ENCODE measurements around the gene PI4KA. TPM values are rescaled to one million over a fixed set of nuclear protein-coding genes. Genes with fewer than 3 reads are reported as not detected.

PI4KA gene
- total and polyA plus RNA-seq, 4 donors, result 19.4 to 47.5 (median 36.3) TPM

DNA sequence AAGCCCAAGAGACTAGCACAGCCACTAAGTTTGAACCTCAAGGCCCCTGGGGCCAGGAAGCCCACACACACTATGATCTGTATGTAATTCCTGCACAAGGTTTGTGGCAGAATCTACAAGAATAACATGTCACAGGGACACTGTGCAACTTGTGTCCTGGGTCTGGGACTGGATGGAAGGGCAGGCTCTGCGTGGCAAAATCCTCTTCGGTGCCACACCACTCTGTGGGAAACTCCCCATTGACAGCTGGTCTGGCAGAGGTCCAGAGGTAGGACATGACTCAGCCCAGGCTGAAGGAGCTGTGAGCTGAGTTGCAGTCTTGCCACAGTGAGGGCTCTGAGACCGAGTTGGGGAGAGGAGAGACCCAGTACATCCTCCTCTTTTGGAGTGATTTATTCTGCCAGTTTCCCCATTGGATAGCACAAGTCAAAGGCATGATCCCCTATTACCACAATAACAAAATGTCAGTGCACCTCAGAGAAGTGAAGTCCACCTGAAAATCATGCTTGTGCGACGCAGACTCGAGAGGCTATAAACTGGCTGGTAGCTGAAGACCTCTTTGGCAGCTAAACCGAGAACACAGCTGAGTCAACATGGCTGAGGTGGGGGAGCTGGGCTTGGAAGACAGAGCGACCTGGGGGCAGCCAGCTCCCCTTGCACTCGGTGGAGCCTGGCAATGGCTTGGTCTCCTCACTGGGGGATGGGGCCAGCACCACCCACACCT is 108.0 kb downstream of the PI4KA start (continued):
- TF ChIP-seq, protein P1, sequence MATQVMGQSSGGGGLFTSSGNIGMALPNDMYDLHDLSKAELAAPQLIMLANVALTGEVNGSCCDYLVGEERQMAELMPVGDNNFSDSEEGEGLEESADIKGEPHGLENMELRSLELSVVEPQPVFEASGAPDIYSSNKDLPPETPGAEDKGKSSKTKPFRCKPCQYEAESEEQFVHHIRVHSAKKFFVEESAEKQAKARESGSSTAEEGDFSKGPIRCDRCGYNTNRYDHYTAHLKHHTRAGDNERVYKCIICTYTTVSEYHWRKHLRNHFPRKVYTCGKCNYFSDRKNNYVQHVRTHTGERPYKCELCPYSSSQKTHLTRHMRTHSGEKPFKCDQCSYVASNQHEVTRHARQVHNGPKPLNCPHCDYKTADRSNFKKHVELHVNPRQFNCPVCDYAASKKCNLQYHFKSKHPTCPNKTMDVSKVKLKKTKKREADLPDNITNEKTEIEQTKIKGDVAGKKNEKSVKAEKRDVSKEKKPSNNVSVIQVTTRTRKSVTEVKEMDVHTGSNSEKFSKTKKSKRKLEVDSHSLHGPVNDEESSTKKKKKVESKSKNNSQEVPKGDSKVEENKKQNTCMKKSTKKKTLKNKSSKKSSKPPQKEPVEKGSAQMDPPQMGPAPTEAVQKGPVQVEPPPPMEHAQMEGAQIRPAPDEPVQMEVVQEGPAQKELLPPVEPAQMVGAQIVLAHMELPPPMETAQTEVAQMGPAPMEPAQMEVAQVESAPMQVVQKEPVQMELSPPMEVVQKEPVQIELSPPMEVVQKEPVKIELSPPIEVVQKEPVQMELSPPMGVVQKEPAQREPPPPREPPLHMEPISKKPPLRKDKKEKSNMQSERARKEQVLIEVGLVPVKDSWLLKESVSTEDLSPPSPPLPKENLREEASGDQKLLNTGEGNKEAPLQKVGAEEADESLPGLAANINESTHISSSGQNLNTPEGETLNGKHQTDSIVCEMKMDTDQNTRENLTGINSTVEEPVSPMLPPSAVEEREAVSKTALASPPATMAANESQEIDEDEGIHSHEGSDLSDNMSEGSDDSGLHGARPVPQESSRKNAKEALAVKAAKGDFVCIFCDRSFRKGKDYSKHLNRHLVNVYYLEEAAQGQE (IDR thresholded peaks at IDR 0.05), result no peak

DNA sequence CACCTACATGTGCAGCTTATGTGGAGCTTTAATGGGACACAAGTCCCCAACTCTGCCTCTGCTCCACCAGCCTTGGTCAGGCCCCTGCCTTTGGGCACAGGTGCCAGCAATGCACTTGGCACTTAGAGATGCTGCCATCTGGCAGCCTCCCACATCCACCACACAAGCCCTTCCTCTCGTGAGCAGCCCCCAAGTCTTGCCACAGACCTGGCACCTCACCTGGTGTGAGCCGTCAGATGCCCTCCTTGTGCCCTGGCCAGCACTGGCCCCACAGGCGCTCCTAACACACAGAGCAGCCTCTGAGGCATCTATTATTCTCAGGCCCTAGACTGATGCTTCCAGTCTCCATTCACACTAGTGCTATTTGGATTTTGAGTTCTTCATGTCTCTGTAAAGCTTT is 109.2 kb downstream of the PI4KA start:
- no peak for DNase-seq (ENCODE audit: low spot score)
- TF ChIP-seq SP1 (IDR thresholded peaks at IDR 0.05), result no peak
- no peak for TF ChIP-seq GABPA (IDR thresholded peaks at IDR 0.05 in 1 of 2, conservative IDR thresholded peaks at IDR 0.05 in 1 of 2)
- TF ChIP-seq TAF1 (conservative IDR thresholded peaks at IDR 0.05), result no peak
- no peak for TF ChIP-seq HNF4G (IDR thresholded peaks at IDR 0.05)
- Histone ChIP-seq H3K36me3 (ENCODE audit: control insufficient read depth in 4 of 4, insufficient read depth in 3 of 4, low read depth in 1 of 4, low read length in 3 of 4) (peaks cover 4 to 66% (median 19%) of the 10 kb centered on the region in 4 donors), H3K4me1 (ENCODE audit: control insufficient read depth in 4 of 4, insufficient read depth in 4 of 4, low read length in 3 of 4) (no peaks in the 10 kb centered on the region), H3K9me3 (ENCODE audit: control insufficient read depth in 4 of 4, low read length in 3 of 4) (no peaks in the 10 kb centered on the region), H3K27me3 (ENCODE audit: control insufficient read depth in 4 of 4, insufficient read depth in 4 of 4, low read length in 3 of 4) (no peaks in the 10 kb centered on the region), H3K9ac (ENCODE audit: low read depth in 1 of 2, low read length in 2 of 2) (no peak overlapping the region), H3K4me3 (ENCODE audit: low read depth in 1 of 3, low read length in 3 of 3) (no peak overlapping the region), H3K27ac (ENCODE audit: low read depth in 1 of 2, low read length in 2 of 2) (no peak overlapping the region)
- 82% methylated on average over 3 of the region's 3 CpGs for WGBS

DNA sequence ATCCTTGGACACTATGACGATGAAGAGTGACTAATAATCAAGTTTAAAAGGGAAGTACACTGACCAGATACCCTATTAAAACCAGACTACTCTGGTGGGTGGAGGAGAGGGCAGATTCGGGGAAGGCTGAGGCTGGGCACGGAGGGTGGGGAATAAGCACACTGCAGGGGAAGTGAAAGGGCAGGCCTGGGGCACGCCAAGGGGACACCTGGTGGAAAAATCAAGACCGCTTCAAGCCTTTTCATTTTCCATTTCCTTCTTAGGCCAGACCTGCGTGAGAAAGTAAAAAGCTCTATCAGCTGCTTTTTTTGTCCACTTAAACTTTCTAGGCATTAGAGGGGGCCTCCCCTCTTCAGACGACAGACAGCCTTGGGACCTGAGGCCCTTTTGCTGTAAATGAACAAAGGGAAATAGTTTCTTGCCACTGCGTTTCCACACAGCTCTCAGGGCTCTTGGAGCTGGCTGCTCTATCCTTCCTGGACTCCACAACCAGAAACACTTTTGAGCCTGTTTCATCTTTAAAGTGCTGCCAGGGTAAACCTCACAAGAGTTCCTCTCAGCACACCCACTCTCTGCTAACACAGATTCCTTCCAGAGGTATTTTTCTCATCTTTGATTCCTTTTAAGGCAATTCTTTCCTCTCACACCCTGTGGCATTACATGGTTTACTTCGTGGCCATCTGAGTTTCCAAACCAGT is 109.7 kb downstream of the PI4KA start:
- no peak for DNase-seq (ENCODE audit: low spot score)
- TF ChIP-seq, protein P2, sequence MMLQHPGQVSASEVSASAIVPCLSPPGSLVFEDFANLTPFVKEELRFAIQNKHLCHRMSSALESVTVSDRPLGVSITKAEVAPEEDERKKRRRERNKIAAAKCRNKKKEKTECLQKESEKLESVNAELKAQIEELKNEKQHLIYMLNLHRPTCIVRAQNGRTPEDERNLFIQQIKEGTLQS (IDR thresholded peaks at IDR 0.05), result no peak
- TF ChIP-seq RAD21 (IDR thresholded peaks at IDR 0.05), result no peak
- TF ChIP-seq, protein P1 (IDR thresholded peaks at IDR 0.05), result no peak
- TF ChIP-seq, protein P3, sequence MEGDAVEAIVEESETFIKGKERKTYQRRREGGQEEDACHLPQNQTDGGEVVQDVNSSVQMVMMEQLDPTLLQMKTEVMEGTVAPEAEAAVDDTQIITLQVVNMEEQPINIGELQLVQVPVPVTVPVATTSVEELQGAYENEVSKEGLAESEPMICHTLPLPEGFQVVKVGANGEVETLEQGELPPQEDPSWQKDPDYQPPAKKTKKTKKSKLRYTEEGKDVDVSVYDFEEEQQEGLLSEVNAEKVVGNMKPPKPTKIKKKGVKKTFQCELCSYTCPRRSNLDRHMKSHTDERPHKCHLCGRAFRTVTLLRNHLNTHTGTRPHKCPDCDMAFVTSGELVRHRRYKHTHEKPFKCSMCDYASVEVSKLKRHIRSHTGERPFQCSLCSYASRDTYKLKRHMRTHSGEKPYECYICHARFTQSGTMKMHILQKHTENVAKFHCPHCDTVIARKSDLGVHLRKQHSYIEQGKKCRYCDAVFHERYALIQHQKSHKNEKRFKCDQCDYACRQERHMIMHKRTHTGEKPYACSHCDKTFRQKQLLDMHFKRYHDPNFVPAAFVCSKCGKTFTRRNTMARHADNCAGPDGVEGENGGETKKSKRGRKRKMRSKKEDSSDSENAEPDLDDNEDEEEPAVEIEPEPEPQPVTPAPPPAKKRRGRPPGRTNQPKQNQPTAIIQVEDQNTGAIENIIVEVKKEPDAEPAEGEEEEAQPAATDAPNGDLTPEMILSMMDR (IDR thresholded peaks at IDR 0.05; ENCODE audit: low read depth, low read length, missing input control), result no peak
- no peak for TF ChIP-seq RXRA (IDR thresholded peaks at IDR 0.05)
- TF ChIP-seq TAF1 (conservative IDR thresholded peaks at IDR 0.05), result no peak
- no peak for TF ChIP-seq GABPA (IDR thresholded peaks at IDR 0.05 in 1 of 2, conservative IDR thresholded peaks at IDR 0.05 in 1 of 2)
- TF ChIP-seq FOXA2 (IDR thresholded peaks at IDR 0.05), result no peak
- TF ChIP-seq, protein P4, sequence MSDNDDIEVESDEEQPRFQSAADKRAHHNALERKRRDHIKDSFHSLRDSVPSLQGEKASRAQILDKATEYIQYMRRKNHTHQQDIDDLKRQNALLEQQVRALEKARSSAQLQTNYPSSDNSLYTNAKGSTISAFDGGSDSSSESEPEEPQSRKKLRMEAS (IDR thresholded peaks at IDR 0.05), result no peak
- no peak for TF ChIP-seq NR2F2 (IDR thresholded peaks at IDR 0.05)
- TF ChIP-seq FOXA1 (IDR thresholded peaks at IDR 0.05), result no peak
- TF ChIP-seq, protein P5, sequence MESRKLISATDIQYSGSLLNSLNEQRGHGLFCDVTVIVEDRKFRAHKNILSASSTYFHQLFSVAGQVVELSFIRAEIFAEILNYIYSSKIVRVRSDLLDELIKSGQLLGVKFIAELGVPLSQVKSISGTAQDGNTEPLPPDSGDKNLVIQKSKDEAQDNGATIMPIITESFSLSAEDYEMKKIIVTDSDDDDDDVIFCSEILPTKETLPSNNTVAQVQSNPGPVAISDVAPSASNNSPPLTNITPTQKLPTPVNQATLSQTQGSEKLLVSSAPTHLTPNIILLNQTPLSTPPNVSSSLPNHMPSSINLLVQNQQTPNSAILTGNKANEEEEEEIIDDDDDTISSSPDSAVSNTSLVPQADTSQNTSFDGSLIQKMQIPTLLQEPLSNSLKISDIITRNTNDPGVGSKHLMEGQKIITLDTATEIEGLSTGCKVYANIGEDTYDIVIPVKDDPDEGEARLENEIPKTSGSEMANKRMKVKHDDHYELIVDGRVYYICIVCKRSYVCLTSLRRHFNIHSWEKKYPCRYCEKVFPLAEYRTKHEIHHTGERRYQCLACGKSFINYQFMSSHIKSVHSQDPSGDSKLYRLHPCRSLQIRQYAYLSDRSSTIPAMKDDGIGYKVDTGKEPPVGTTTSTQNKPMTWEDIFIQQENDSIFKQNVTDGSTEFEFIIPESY (IDR thresholded peaks at IDR 0.05), result no peak
- no peak for TF ChIP-seq HNF4G (IDR thresholded peaks at IDR 0.05)
- TF ChIP-seq EGR1 (IDR thresholded peaks at IDR 0.05; ENCODE audit: low read depth in 2 of 2), result no peak
- TF ChIP-seq YY1 (IDR thresholded peaks at IDR 0.05), result no peak
- TF ChIP-seq HNF4A (conservative IDR thresholded peaks at IDR 0.05), result no peak
- TF ChIP-seq SP1 (IDR thresholded peaks at IDR 0.05), result no peak

More for the DNA sequence above, 109.7 kb downstream of the PI4KA start:
- Histone ChIP-seq H3K9me3 (ENCODE audit: control insufficient read depth in 4 of 4, low read length in 3 of 4) (no peaks in the 10 kb centered on the region), H3K36me3 (ENCODE audit: control insufficient read depth in 4 of 4, insufficient read depth in 3 of 4, low read depth in 1 of 4, low read length in 3 of 4) (peaks cover 9 to 72% (median 23%) of the 10 kb centered on the region in 4 donors), H3K27ac (ENCODE audit: low read depth in 1 of 2, low read length in 2 of 2) (no peak overlapping the region), H3K4me1 (ENCODE audit: control insufficient read depth in 4 of 4, insufficient read depth in 4 of 4, low read length in 3 of 4) (no peaks in the 10 kb centered on the region), H3K9ac (ENCODE audit: low read depth in 1 of 2, low read length in 2 of 2) (no peak overlapping the region), H3K4me3 (ENCODE audit: low read depth in 1 of 3, low read length in 3 of 3) (no peak overlapping the region), H3K27me3 (ENCODE audit: control insufficient read depth in 4 of 4, insufficient read depth in 4 of 4, low read length in 3 of 4) (no peaks in the 10 kb centered on the region)
- 88% methylated on average over 9 of the region's 9 CpGs for WGBS

Measured in liver (tissue), 9 donors.